Breast epithelium (tissue), 3 donors: Measurements from ENCODE around the gene VAT1L.

Experiments used
- CTCF ChIP-seq, 3 donors: fragments of 450-650 bp; IDR thresholded peaks; one replicate each; pipeline ENCODE4 v1.5.1; 2016 to 2017; ENCODE audit warnings: antibody characterized with exemption in 3 of 3, mild to moderate bottlenecking in 3 of 3, moderate library complexity in 3 of 3
- POLR2A ChIP-seq: fragments of 450-650 bp; IDR thresholded peaks from one replicate; pipeline ENCODE4 v1.6.1; 2016; ENCODE audit warnings: antibody characterized with exemption, mild to moderate bottlenecking, moderate library complexity

GRCh38 chr16:77874347-77874746 is 86.0 kb downstream of the VAT1L start:
- TF ChIP-seq POLR2A, result no peak
- TF ChIP-seq CTCF (IDR thresholded peaks at IDR 0.05), result no peak
